Tibial artery (tissue), 4 donors: Measurements from ENCODE around the gene RAB11FIP3.

ENCODE experiments used
- DNase-seq, 2 donors: peaks; one replicate each; pipeline ENCODE4 v3.0.0-alpha.2; 2019
- H3K27ac ChIP-seq, 2 donors: fragments of 200-600 bp; sonication (generic) in 1 of 2; 1 replicate in 1 of 2; 2 replicates in 1 of 2; pipeline ENCODE4 v1.5.1; 2018 to 2019; ENCODE audit warnings: mild to moderate bottlenecking in 1 of 2
- H3K27me3 ChIP-seq, 2 donors: fragments of 200-600 bp; sonication (generic) in 1 of 2; one replicate each; pipeline versions ENCODE4 v1.5.1 to v1.6.0; 2016 to 2019
- H3K36me3 ChIP-seq, 3 donors: fragments of 200-600 bp; sonication (generic) in 2 of 3; one replicate each; pipeline ENCODE4 v1.5.1; 2016 to 2019; ENCODE audit warnings: mild to moderate bottlenecking in 2 of 3
- H3K4me1 ChIP-seq, 4 donors: fragments of 200-600 bp; sonication (generic) in 2 of 4; 1 replicate in 3 of 4; 2 replicates in 1 of 4; pipeline ENCODE4 v1.5.1; 2016 to 2019
- H3K4me3 ChIP-seq, 2 donors: fragments of 200-600 bp; sonication (generic) in 1 of 2; 1 replicate in 1 of 2; 2 replicates in 1 of 2; pipeline ENCODE4 v1.5.1; 2018 to 2019; ENCODE audit warnings: mild to moderate bottlenecking in 2 of 2
- H3K9me3 ChIP-seq, 3 donors: fragments of 200-600 bp; sonication (generic) in 1 of 3; one replicate each; pipeline ENCODE4 v1.5.1; 2016 to 2019
- CTCF ChIP-seq, 2 experiments: fragments of 200-600 bp in 1 of 2; fragments of 450-650 bp in 1 of 2; IDR thresholded peaks; one replicate each; pipeline ENCODE4 v1.5.1; 2017 to 2019; ENCODE audit warnings: antibody characterized with exemption in 2 of 2, mild to moderate bottlenecking in 1 of 2, moderate library complexity in 1 of 2
- intact Hi-C: fragments of 100-400 bp; cut with DNase I; formaldehyde crosslinking; loops from one replicate; pipeline ENCODE4 v1.15.0; 2023; ENCODE audit warnings: low total_unique reads

RAB11FIP3 gene

DNA sequence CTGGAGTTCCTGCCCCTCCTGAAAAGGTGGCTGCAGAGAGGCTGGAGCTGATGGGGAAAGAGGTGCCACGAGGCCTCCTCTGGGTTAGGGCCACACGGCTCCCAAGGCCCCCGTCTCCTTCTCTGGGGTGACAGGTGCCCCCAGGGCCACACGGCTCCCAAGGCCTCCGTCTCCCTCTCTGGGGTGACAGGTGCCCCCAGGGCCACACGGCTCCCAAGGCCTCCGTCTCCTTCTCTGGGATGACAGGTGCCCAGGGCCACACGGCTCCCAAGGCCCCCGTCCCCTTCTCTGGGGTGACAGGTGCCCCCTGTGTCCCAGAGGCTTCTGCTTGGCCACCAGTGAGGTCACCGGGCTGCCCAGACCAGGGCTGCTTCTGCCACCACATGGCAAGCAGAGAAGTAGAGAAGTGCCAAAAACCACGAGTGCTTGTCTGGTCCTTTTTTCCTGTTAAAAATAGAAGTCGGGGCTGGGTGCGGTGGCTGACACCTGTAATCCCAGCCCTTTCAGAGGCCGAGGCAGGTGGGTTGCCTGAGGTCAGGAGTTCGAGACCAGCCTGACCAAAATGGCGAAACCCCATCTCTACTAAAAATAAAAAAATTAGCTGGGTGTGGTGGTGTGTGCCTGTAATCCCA is 106.2 kb downstream of the RAB11FIP3 start:
- Histone ChIP-seq H3K36me3 (peaks cover 0 to 32% (median 0%) of the 10 kb centered on the region in 3 donors), H3K27me3 (no peaks in the 10 kb centered on the region), H3K27ac (no peak overlapping the region), H3K4me1 (peaks cover 0 to 36% (median 20%) of the 10 kb centered on the region in 4 donors), H3K4me3 (no peak overlapping the region), H3K9me3 (no peaks in the 10 kb centered on the region)
- no peak for TF ChIP-seq CTCF (IDR thresholded peaks at IDR 0.05)
- intact Hi-C loops, result no loop called here
- DNase-seq, result no peak

- Histone ChIP-seq H3K9me3 (no peaks in the 10 kb centered on the region), H3K4me3 (no peak overlapping the region), H3K4me1 (peaks cover 0 to 28% (median 14%) of the 10 kb centered on the region in 4 donors), H3K36me3 (peaks cover 0 to 51% (median 5%) of the 10 kb centered on the region in 3 donors), H3K27me3 (no peaks in the 10 kb centered on the region), H3K27ac (no peak overlapping the region)
- intact Hi-C loops, result no loop called here
- no peak for TF ChIP-seq CTCF (IDR thresholded peaks at IDR 0.05)
- DNase-seq, result no peak
Observed at GRCh38 chr16:533391-534123, 108.1 kb downstream of the RAB11FIP3 start.

DNA sequence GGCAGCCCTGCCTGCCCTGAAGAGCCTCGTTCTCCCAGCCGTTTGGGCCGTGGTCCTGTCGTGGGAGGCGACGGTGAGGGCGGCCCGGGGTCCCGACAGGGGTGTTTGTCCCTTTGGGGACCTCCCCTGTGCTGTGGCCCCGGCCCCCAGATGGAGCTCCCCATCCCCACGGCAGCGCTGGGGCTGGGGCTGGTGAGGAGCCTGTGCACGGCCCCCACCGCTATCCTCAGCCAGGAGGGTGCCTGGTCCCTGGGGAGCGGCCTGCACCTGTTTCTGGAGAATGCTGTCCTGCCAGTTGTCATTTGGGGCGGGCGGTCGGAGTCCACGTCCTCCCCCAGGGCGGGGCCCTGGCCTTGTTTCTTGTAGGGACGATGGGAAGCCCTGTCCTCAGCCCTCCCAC is 108.7 kb downstream of the RAB11FIP3 start:
- Histone ChIP-seq H3K27ac (no peak overlapping the region), H3K4me1 (peaks cover 0 to 22% (median 8%) of the 10 kb centered on the region in 4 donors), H3K9me3 (no peaks in the 10 kb centered on the region), H3K4me3 (no peak overlapping the region), H3K36me3 (peaks cover 0 to 53% (median 5%) of the 10 kb centered on the region in 3 donors), H3K27me3 (no peaks in the 10 kb centered on the region)
- no peak for TF ChIP-seq CTCF (IDR thresholded peaks at IDR 0.05)
- intact Hi-C loops, result no loop called here
- no peak for DNase-seq

DNA sequence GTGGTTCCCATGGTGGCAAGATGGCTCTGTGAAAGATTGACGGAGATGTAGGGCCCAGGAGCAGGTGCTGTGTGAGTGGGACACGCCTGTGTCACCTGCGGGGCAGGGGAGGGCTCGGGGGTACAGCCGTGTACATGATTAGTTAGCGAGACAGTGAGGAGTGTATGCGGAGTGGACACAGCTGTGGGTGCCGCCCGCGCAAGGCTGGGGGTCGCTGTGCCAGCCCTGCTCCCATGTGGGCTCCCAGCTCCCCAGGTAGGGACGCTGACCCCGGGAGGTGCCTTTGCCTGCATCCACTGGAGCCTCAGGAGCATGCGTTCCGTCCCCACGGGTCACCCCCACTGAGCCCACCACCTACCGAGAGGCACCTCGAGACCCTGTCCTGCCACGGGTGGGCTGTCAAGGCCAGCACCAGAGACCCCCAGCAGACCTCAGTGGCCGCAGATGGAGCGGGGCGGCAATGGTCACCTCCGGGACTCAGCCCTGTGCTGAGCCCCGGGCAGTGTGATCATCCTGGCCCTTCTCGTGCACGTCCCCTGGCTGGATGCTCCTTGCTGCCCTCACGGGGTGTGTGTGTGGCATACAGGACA is 109.5 kb downstream of the RAB11FIP3 start:
- Histone ChIP-seq H3K27me3 (no peaks in the 10 kb centered on the region), H3K36me3 (peaks cover 0 to 49% (median 5%) of the 10 kb centered on the region in 3 donors), H3K4me1 (peaks cover 0 to 14% (median 1%) of the 10 kb centered on the region in 4 donors), H3K9me3 (no peaks in the 10 kb centered on the region), H3K4me3 (no peak overlapping the region), H3K27ac (no peak overlapping the region)
- intact Hi-C loops, result no loop called here
- TF ChIP-seq CTCF (IDR thresholded peaks at IDR 0.05), result no peak
- DNase-seq, result no peak

DNA sequence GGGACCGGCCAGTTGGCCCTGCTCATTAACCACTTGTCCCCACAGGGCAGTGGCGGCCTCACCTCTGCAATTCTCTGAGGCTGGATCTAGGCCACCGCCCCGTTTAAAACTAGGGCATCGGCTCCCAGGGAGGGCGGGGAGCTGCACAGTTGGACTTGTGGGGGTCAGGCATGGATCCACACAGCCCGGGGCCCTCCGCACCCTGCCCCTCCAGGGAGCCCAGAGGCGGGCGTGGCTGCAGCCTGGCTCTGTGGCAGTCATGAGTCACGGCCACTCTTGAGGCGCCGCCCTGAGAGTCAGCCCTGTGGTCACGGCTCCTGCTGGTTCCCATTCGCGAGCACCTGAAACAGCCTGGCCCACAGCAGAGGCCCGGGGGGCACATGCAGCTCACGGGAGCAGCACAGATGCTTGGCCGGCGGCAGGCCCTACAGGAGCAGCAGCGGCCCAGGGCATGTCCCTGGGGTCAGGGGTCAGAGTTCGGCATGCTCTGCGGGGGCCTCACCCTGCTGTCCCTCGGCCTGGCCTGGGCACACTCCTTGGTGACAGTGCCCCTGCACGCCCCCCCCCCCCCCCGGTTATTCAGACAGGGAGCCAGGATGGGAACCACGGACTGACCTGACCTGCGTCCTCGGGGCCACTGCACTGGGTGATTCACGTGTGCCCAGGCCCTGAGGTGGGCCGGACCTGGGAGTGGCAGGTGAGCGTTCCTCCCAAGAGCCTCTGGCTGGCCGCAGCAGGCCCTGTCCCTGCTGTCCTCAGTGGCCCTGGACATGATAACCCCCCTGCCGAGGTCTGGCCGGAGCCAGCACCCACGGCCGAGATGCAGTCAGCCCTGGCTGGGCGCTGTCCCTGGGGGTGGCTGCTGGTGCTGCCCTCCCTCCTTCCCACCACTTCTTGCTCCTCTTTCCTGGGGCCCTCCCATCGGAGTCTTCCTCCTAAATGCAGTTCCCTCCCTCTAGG is 110.3 kb downstream of the RAB11FIP3 start:
- H3K9me3 ChIP-seq, result no peaks in the 10 kb centered on the region
- no peak for TF ChIP-seq CTCF (IDR thresholded peaks at IDR 0.05)
- H3K27me3 ChIP-seq, result no peaks in the 10 kb centered on the region
- intact Hi-C loops, result no loop called here
- peaks cover 0 to 56% (median 5%) of the 10 kb centered on the region in 3 donors for H3K36me3 ChIP-seq
- no peak overlapping the region for H3K27ac ChIP-seq
- no peak for DNase-seq
- peaks cover 0 to 6% (median 0%) of the 10 kb centered on the region in 4 donors for H3K4me1 ChIP-seq
- no peak overlapping the region for H3K4me3 ChIP-seq
